Activated CD4-positive, alpha-beta memory T cell treated with anti-CD3 and anti-CD28 coated beads for 36 hours (primary cell): ENCODE results near the gene LRRC8E. TPM values are rescaled to one million over a fixed set of nuclear protein-coding genes. Genes with fewer than 3 reads are reported as not detected.

Source experiments
- CTCF ChIA-PET: fragments of 350-600 bp; sonication (Branson Sonifier 250); formaldehyde crosslinking; loops from one replicate; lab custom pipeline; 2021; ENCODE audit warnings: antibody characterized with exemption, inconsistent platforms; lab: Charles Lee
- POLR2A ChIA-PET: fragments of 350-600 bp; sonication (Branson Sonifier 250); formaldehyde crosslinking; loops from one replicate; lab custom pipeline; 2021; ENCODE audit warnings: antibody characterized with exemption; lab: Charles Lee
- DNase-seq: peaks from one replicate; pipeline ENCODE4 v3.0.0-alpha.2; 2020
- H3K27ac Mint-ChIP-seq: one replicate; pipeline ENCODE4 v1.8.0; 2021; ENCODE audit warnings: mixed read lengths
- H3K27me3 Mint-ChIP-seq: one replicate; pipeline ENCODE4 v1.8.0; 2021; ENCODE audit warnings: mixed read lengths
- H3K36me3 Mint-ChIP-seq: one replicate; pipeline ENCODE4 v1.8.0; 2021; ENCODE audit warnings: mixed read lengths
- H3K4me1 Mint-ChIP-seq: one replicate; pipeline ENCODE4 v1.8.0; 2021; ENCODE audit warnings: low read depth, mixed read lengths
- H3K4me3 Mint-ChIP-seq: one replicate; pipeline ENCODE4 v1.8.0; 2021; ENCODE audit warnings: mild to moderate bottlenecking, mixed read lengths
- H3K9me3 Mint-ChIP-seq: one replicate; pipeline ENCODE4 v1.8.0; 2021; ENCODE audit warnings: mixed read lengths
- intact Hi-C: fragments of 100-400 bp; cut with micrococcal nuclease; formaldehyde crosslinking; loops from one replicate; pipeline ENCODE4 v1.15.1; 2023
- total RNA-seq, 2 experiments: library from RNA; stranded (reverse); gene quantifications; one replicate each; pipeline ENCODE4 v1.2.3, GENCODE V29; 2021

The LRRC8E gene
- total RNA-seq, 2 experiments from 2014 or later: not detected

DNA sequence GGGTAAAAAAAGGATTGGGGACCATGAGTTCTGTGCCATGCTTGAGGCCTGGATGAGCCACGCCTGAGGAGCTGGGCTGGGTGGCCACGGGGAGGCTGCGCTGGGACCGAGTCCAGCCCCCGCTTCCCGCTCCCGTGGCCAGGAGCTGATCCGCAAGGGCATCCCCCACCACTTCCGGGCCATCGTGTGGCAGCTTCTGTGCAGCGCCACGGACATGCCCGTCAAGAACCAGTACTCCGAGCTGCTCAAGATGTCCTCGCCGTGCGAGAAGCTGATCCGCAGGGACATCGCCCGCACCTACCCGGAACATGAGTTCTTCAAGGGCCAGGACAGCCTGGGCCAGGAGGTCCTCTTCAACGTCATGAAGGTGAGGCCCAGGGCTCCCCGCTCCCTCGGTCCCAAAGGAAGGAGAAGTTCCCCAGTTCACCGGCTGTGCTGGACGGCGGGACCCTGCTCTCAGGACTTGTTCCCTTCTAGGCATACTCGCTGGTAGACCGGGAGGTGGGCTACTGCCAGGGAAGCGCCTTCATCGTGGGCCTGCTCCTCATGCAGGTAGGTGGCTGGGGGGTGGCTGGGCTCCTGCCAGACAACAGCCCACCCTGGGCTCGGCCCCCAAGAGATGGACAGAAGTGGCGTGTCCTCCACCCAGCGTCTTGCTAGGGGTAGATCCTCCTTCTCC, 39.4 kb upstream of the LRRC8E start:
- H3K27ac Mint-ChIP-seq: no peak overlapping the region
- H3K9me3 Mint-ChIP-seq: no peaks in the 10 kb centered on the region
- ChIA-PET CTCF (no interaction called here), POLR2A (no interaction called here)
- intact Hi-C loops: no loop called here
- H3K27me3 Mint-ChIP-seq: no peaks in the 10 kb centered on the region
- peaks cover 4% of the 10 kb centered on the region for H3K4me1 Mint-ChIP-seq
- no peak overlapping the region for H3K4me3 Mint-ChIP-seq
- no peaks in the 10 kb centered on the region for H3K36me3 Mint-ChIP-seq
- DNase-seq: no peak

GRCh38 chr19:7849631-7849999, 38.7 kb upstream of the LRRC8E start:
- Mint-ChIP-seq H3K9me3 (no peaks in the 10 kb centered on the region), H3K27me3 (no peaks in the 10 kb centered on the region), H3K27ac (no peak overlapping the region), H3K4me3 (no peak overlapping the region), H3K4me1 (peaks cover 4% of the 10 kb centered on the region), H3K36me3 (no peaks in the 10 kb centered on the region)
- POLR2A ChIA-PET: no interaction called here
- DNase-seq: no peak
- CTCF ChIA-PET: no interaction called here
- intact Hi-C loops: no loop called here

DNA sequence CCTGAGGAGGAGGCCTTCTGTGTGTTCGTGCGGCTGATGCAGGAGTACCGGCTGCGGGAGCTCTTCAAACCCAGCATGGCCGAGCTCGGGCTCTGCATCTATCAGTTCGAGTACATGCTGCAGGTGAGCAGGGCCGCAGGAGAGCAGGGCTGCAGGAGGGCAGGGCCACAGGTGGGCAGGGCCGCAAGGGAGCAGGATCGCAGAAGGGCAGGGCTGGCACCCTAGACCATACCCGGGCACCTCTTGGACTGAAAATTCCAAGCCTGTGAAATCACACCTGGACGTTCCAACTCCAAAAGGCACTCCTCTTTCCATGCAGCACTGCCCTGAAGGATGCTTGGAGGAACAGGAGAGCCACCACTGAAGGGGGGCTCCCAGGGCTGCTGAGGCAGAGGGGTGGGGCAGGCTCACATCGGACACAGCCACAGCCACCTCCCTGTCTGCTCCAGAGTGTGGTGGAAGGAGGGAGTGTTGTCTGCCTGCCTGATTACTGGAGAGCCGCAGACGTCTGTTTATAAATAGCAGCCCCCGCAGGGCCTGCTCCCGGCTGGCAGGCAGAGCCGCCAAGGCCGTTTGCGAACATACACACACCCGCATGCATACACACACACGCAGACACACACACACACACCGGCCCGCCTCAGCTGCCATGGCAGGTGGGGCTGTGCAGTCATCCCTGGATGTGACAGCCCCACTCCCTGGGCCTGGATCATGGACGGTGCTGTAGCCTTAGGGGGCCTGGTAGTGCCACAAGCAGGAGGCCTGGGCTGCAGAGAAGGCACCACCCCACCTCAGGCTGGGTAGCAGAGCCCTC, 38.1 kb upstream of the LRRC8E start:
- H3K27me3 Mint-ChIP-seq: no peaks in the 10 kb centered on the region
- H3K9me3 Mint-ChIP-seq: no peaks in the 10 kb centered on the region
- ChIA-PET POLR2A (no interaction called here), CTCF (no interaction called here)
- H3K4me1 Mint-ChIP-seq: peaks cover 4% of the 10 kb centered on the region
- intact Hi-C loops: no loop called here
- no peak overlapping the region for H3K27ac Mint-ChIP-seq
- H3K4me3 Mint-ChIP-seq: no peak overlapping the region
- no peak for DNase-seq
- H3K36me3 Mint-ChIP-seq: no peaks in the 10 kb centered on the region

GRCh38 chr19:7850945-7851622, 37.2 kb upstream of the LRRC8E start:
- no peaks in the 10 kb centered on the region for H3K36me3 Mint-ChIP-seq
- H3K9me3 Mint-ChIP-seq: no peaks in the 10 kb centered on the region
- CTCF ChIA-PET: interaction anchor here (0.7 kb wide), 2 partner anchors 18 to 79 kb away, joined by 3 read pairs; no protein-coding TSS in a partner anchor
- intact Hi-C loops: no loop called here
- H3K4me1 Mint-ChIP-seq: peaks cover 4% of the 10 kb centered on the region
- no peaks in the 10 kb centered on the region for H3K27me3 Mint-ChIP-seq
- no peak for DNase-seq
- POLR2A ChIA-PET: no interaction called here
- no peak overlapping the region for H3K4me3 Mint-ChIP-seq
- H3K27ac Mint-ChIP-seq: no peak overlapping the region

GRCh38 chr19:7851623-7852500, 36.4 kb upstream of the LRRC8E start:
- DNase-seq: no peak
- intact Hi-C loops: no loop called here
- Mint-ChIP-seq H3K4me1 (peaks cover 4% of the 10 kb centered on the region), H3K27me3 (no peaks in the 10 kb centered on the region), H3K27ac (no peak overlapping the region), H3K4me3 (no peak overlapping the region), H3K36me3 (no peaks in the 10 kb centered on the region), H3K9me3 (no peaks in the 10 kb centered on the region)
- CTCF ChIA-PET: interaction anchor here (0.6 to 3.5 kb wide), 16 partner anchors 10 to 284 kb away, joined by 3 to 17 read pairs (median 6); partner anchors contain the start of genes MAP2K7, SNAPC2 and TIMM44
- POLR2A ChIA-PET: no interaction called here

GRCh38 chr19:7852851-7853769, 35.2 kb upstream of the LRRC8E start:
- DNase-seq: peak; percentile 79
- Mint-ChIP-seq H3K4me1 (peaks cover 4% of the 10 kb centered on the region), H3K36me3 (no peaks in the 10 kb centered on the region), H3K4me3 (no peak overlapping the region), H3K27ac (no peak overlapping the region), H3K9me3 (no peaks in the 10 kb centered on the region), H3K27me3 (no peaks in the 10 kb centered on the region)
- intact Hi-C loops: no loop called here
- POLR2A ChIA-PET: no interaction called here
- CTCF ChIA-PET: interaction anchor here (0.6 to 3.5 kb wide), 15 partner anchors 9 to 285 kb away, joined by 3 to 17 read pairs (median 6); partner anchors contain the start of genes MAP2K7, SNAPC2 and TIMM44

GRCh38 chr19:7853770-7854128, 34.6 kb upstream of the LRRC8E start:
- Mint-ChIP-seq H3K36me3 (no peaks in the 10 kb centered on the region), H3K4me3 (no peak overlapping the region), H3K9me3 (no peaks in the 10 kb centered on the region), H3K4me1 (peaks cover 4% of the 10 kb centered on the region), H3K27me3 (peaks cover 2% of the 10 kb centered on the region), H3K27ac (no peak overlapping the region)
- no peak for DNase-seq
- POLR2A ChIA-PET: no interaction called here
- CTCF ChIA-PET: interaction anchor here (1.8 to 3.5 kb wide), 6 partner anchors 15 to 285 kb away, joined by 5 to 17 read pairs (median 8); partner anchors contain the start of genes MAP2K7 and TIMM44
- intact Hi-C loops: no loop called here

- no peak for DNase-seq
- Mint-ChIP-seq H3K27me3 (peaks cover 3% of the 10 kb centered on the region), H3K27ac (no peak overlapping the region), H3K36me3 (no peaks in the 10 kb centered on the region), H3K4me1 (peaks cover 4% of the 10 kb centered on the region), H3K9me3 (no peaks in the 10 kb centered on the region), H3K4me3 (no peak overlapping the region)
- intact Hi-C loops: no loop called here
- ChIA-PET POLR2A (no interaction called here), CTCF (interaction anchor here (2.2 to 3.5 kb wide), 2 partner anchors 13 to 45 kb away, joined by 8 to 17 read pairs; no protein-coding TSS in a partner anchor)
Observed at GRCh38 chr19:7855426-7856108, 32.7 kb upstream of the LRRC8E start.

DNA sequence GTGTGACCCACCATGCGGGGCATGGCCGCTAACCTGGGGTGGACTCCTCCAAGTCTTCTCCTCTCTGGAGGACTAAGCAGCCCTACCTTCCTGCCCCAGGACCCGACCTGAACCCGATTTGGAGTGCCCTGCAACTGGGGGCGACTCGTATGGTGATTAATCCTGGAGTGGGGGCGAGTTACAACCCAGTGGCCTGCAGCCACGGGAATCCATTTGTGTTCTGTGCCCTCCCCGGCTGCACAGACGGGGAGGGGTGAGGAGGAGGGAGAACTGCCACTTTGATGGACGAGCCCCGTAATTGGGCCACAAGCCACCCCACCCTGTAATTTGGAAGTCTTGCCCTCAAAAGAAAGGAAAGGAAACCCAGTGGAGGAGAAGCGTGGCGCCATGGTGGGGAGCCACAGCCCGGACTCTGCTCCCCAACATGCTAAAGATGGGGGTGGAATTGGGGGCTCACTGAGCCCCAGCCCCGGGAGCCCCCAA, 32.2 kb upstream of the LRRC8E start:
- Mint-ChIP-seq H3K36me3 (no peaks in the 10 kb centered on the region), H3K27me3 (peaks cover 3% of the 10 kb centered on the region), H3K27ac (no peak overlapping the region), H3K9me3 (no peaks in the 10 kb centered on the region), H3K4me1 (peaks cover 7% of the 10 kb centered on the region), H3K4me3 (no peak overlapping the region)
- ChIA-PET CTCF (no interaction called here), POLR2A (no interaction called here)
- intact Hi-C loops: no loop called here
- DNase-seq: no peak
